Body of pancreas (tissue), 4 donors: ENCODE data around the gene SV2B.

Source experiments
- CTCF ChIP-seq, 7 experiments: fragments of 450-650 bp in 4 of 7; fragments of 200-600 bp in 3 of 7; sonication (generic) in 3 of 7; IDR thresholded peaks; one replicate each; pipeline ENCODE4 v1.5.1; 2016 to 2019; ENCODE audit warnings: antibody characterized with exemption in 7 of 7
- POLR2A ChIP-seq, 3 donors: fragments of 450-650 bp; IDR thresholded peaks; one replicate each; pipeline ENCODE4 v1.6.1; 2016; ENCODE audit warnings: antibody characterized with exemption in 3 of 3, mild to moderate bottlenecking in 2 of 3

GRCh38 chr15:91311986-91312385 is 211.9 kb downstream of the SV2B start:
- TF ChIP-seq CTCF (IDR thresholded peaks at IDR 0.05) (no peak), POLR2A (IDR thresholded peaks at IDR 0.05) (no peak)
